Natural killer cell (primary cell): ENCODE data around the gene CAMTA1. TPM values are rescaled to one million over a fixed set of nuclear protein-coding genes. Genes with fewer than 3 reads are reported as not detected.

Experiments
- ATAC-seq, 3 donors: fragments of 150-1000 bp in 2 of 3; fragments of 200-7000 bp in 1 of 3; cut with Tn5 transposase; 1 replicate in 1 of 3; 2 replicates in 2 of 3; pipeline ENCODE4 v1.10.0; 2021; ENCODE audit warnings: mild to moderate bottlenecking in 2 of 3, moderate library complexity in 2 of 3
- DNase-seq, 2 donors: peaks; one replicate each; pipeline versions ENCODE4 v3.0.0 to v3.0.0-alpha.2; 2013 to 2021; ENCODE audit warnings: mixed read lengths in 1 of 2
- H3K27ac ChIP-seq: one replicate; pipeline ENCODE4 v1.5.1; 2013; ENCODE audit warnings: mild to moderate bottlenecking, low read length
- H3K27me3 ChIP-seq: one replicate; pipeline ENCODE4 v1.6.1; 2013; ENCODE audit warnings: low read length; ENCODE audit not compliant: control insufficient read depth, insufficient read depth
- H3K36me3 ChIP-seq: one replicate; pipeline ENCODE4 v1.6.1; 2013; ENCODE audit warnings: low read length; ENCODE audit not compliant: control insufficient read depth, insufficient read depth
- H3K4me1 ChIP-seq: one replicate; pipeline ENCODE4 v1.6.1; 2013; ENCODE audit warnings: low read length; ENCODE audit not compliant: control insufficient read depth, insufficient read depth
- H3K4me3 ChIP-seq: one replicate; pipeline ENCODE4 v1.5.1; 2013; ENCODE audit warnings: low read length
- H3K9me3 ChIP-seq: one replicate; pipeline ENCODE4 v1.6.1; 2013; ENCODE audit warnings: low read length; ENCODE audit not compliant: control insufficient read depth, insufficient read depth
- H3K27ac Mint-ChIP-seq, 2 donors: one replicate each; pipeline ENCODE4 v1.8.0; 2022; ENCODE audit warnings: mild to moderate bottlenecking in 2 of 2, mixed read lengths in 2 of 2, moderate library complexity in 1 of 2
- H3K27me3 Mint-ChIP-seq, 2 donors: one replicate each; pipeline ENCODE4 v1.8.0; 2022; ENCODE audit warnings: low read depth in 2 of 2, mixed read lengths in 2 of 2
- H3K36me3 Mint-ChIP-seq: one replicate; pipeline ENCODE4 v1.8.0; 2022; ENCODE audit warnings: mixed read lengths
- H3K4me1 Mint-ChIP-seq, 2 donors: one replicate each; pipeline ENCODE4 v1.8.0; 2022; ENCODE audit warnings: mixed read lengths in 2 of 2
- H3K4me3 Mint-ChIP-seq: one replicate; pipeline ENCODE4 v1.8.0; 2022; ENCODE audit warnings: mild to moderate bottlenecking, moderate library complexity, mixed read lengths
- H3K9me3 Mint-ChIP-seq, 2 donors: one replicate each; pipeline ENCODE4 v1.8.0; 2022; ENCODE audit warnings: mixed read lengths in 2 of 2
- CTCF ChIP-seq: fragments of 200-600 bp; IDR thresholded peaks from one replicate; pipeline ENCODE4 v1.8.0; 2022; ENCODE audit warnings: antibody characterized with exemption
- WGBS: methylation state at CpG from one replicate; pipeline ENCODE4 v1.1.7; 2013; ENCODE audit warnings: missing lambda C conversion rate; ENCODE audit not compliant: insufficient coverage; 5-methylcytosine and 5-hydroxymethylcytosine counted together
- intact Hi-C: fragments of 100-400 bp; cut with micrococcal nuclease; formaldehyde crosslinking; loops from one replicate; pipeline ENCODE4 v1.14.2; 2022
- total RNA-seq, 4 donors: library from RNA; stranded (reverse); fragments of 120-200 nt in 1 of 4; gene quantifications; one replicate each; pipeline versions ENCODE4 v1.2.3 to v1.2.4, GENCODE V29; 2013 to 2022

CAMTA1 gene
- total RNA-seq, 3 donors from 2014 or later (not counting 1 experiment from before 2014, with no cell fraction given), result 40.6 to 53.3 (median 44.9) TPM

- H3K36me3 ChIP-seq, result no peaks in the 10 kb centered on the region
- no peak overlapping the region for H3K4me3 Mint-ChIP-seq
- H3K27ac Mint-ChIP-seq, result no peak overlapping the region
- no peak overlapping the region for H3K4me3 ChIP-seq
- no peaks in the 10 kb centered on the region for H3K9me3 ChIP-seq
- H3K27me3 Mint-ChIP-seq, result peaks cover 14 to 21% of the 10 kb centered on the region in 2 donors
- 89% methylated on average over 15 of the region's 15 CpGs for WGBS
- H3K27ac ChIP-seq, result no peak overlapping the region
- peaks cover 0 to 17% of the 10 kb centered on the region in 2 donors for H3K4me1 Mint-ChIP-seq
- H3K4me1 ChIP-seq, result peaks cover 18% of the 10 kb centered on the region
- TF ChIP-seq CTCF, result no peak
- DNase-seq, result no peak
- peaks cover 7% of the 10 kb centered on the region for H3K27me3 ChIP-seq
- ATAC-seq, result no peak
- H3K36me3 Mint-ChIP-seq, result no peaks in the 10 kb centered on the region
- H3K9me3 Mint-ChIP-seq, result no peaks in the 10 kb centered on the region
- intact Hi-C loops, result no loop called here
Observed at GRCh38 chr1:6958407-6959030, 173.3 kb downstream of the CAMTA1 start.

- ATAC-seq (no peak), DNase-seq (no peak)
- Histone ChIP-seq H3K9me3 (no peaks in the 10 kb centered on the region), H3K4me3 (no peak overlapping the region), H3K27ac (no peak overlapping the region), H3K27me3 (peaks cover 7% of the 10 kb centered on the region), H3K36me3 (no peaks in the 10 kb centered on the region), H3K4me1 (peaks cover 18% of the 10 kb centered on the region)
- H3K9me3 Mint-ChIP-seq, result no peaks in the 10 kb centered on the region
- H3K27ac Mint-ChIP-seq, result no peak overlapping the region
- no peaks in the 10 kb centered on the region for H3K36me3 Mint-ChIP-seq
- peaks cover 19 to 30% of the 10 kb centered on the region in 2 donors for H3K27me3 Mint-ChIP-seq
- peaks cover 0 to 17% of the 10 kb centered on the region in 2 donors for H3K4me1 Mint-ChIP-seq
- 90% methylated on average over 8 of the region's 8 CpGs for WGBS
- no peak for TF ChIP-seq CTCF
- intact Hi-C loops, result no loop called here
- no peak overlapping the region for H3K4me3 Mint-ChIP-seq
Observed at GRCh38 chr1:6959491-6959890, 174.2 kb downstream of the CAMTA1 start.

- Histone ChIP-seq H3K27me3 (peaks cover 7% of the 10 kb centered on the region), H3K4me1 (peaks cover 18% of the 10 kb centered on the region), H3K9me3 (no peaks in the 10 kb centered on the region), H3K27ac (no peak overlapping the region), H3K4me3 (no peak overlapping the region), H3K36me3 (no peaks in the 10 kb centered on the region)
- WGBS, result 88% methylated on average over 12 of the region's 12 CpGs
- no peaks in the 10 kb centered on the region for H3K36me3 Mint-ChIP-seq
- intact Hi-C loops, result no loop called here
- H3K27ac Mint-ChIP-seq, result no peak overlapping the region
- peaks cover 27 to 38% of the 10 kb centered on the region in 2 donors for H3K27me3 Mint-ChIP-seq
- TF ChIP-seq CTCF, result no peak
- H3K9me3 Mint-ChIP-seq, result no peaks in the 10 kb centered on the region
- no peak for ATAC-seq
- H3K4me1 Mint-ChIP-seq, result peaks cover 0 to 17% of the 10 kb centered on the region in 2 donors
- H3K4me3 Mint-ChIP-seq, result no peak overlapping the region
- DNase-seq, result no peak
Observed at GRCh38 chr1:6960291-6960811, 175.1 kb downstream of the CAMTA1 start.

- TF ChIP-seq CTCF, result no peak
- Histone ChIP-seq H3K9me3 (no peaks in the 10 kb centered on the region), H3K27me3 (peaks cover 7% of the 10 kb centered on the region), H3K4me3 (no peak overlapping the region), H3K27ac (no peak overlapping the region), H3K4me1 (peaks cover 18% of the 10 kb centered on the region), H3K36me3 (no peaks in the 10 kb centered on the region)
- Mint-ChIP-seq H3K4me1 (peaks cover 0 to 17% of the 10 kb centered on the region in 2 donors), H3K36me3 (no peaks in the 10 kb centered on the region), H3K27me3 (peaks cover 29 to 40% of the 10 kb centered on the region in 2 donors), H3K27ac (no peak overlapping the region), H3K4me3 (peak overlapping the region; percentile 47), H3K9me3 (no peaks in the 10 kb centered on the region)
- ATAC-seq (no peak), DNase-seq (no peak)
- intact Hi-C loops, result no loop called here
- 98% methylated on average over 3 of the region's 3 CpGs for WGBS
Observed at GRCh38 chr1:6960860-6961259, 175.6 kb downstream of the CAMTA1 start.
